ENCODE results near the gene GAA. TPM values are rescaled to one million over a fixed set of nuclear protein-coding genes. Genes with fewer than 3 reads are reported as not detected.

GAA gene
- 15.2 and 78.3 TPM in 2 replicates for total RNA-seq (ENCODE audit: low replicate concordance)

DNA sequence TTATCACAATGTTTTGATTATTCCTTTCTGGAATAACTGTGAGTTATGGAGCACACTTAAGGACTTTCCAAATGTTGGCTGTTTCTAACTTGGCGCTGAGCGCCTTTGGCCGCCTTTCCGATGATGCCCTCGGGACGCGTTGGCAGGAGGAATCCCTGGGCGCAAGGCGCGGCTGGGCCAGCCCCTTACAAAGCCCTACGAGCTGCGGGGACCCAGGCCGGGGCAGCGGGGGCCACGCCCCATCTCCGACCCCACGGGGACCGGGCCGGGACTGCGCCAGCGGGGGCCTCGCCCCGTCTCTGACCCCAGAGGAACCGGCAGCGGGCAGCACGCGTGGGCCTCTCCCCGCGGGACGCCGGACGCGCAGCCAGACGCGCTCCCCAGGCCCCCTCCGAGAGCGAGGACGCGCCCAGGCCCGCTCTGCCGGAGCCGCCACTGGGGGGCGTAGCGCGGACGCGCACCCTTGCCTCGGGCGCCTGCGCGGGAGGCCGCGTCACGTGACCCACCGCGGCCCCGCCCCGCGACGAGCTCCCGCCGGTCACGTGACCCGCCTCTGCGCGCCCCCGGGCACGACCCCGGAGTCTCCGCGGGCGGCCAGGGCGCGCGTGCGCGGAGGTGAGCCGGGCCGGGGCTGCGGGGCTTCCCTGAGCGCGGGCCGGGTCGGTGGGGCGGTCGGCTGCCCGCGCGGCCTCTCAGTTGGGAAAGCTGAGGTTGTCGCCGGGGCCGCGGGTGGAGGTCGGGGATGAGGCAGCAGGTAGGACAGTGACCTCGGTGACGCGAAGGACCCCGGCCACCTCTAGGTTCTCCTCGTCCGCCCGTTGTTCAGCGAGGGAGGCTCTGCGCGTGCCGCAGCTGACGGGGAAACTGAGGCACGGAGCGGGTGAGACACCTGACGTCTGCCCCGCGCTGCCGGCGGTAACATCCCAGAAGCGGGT is at the start of gene GAA:
Gene GAA (plus strand): TSS at position 571 of the 935 bp plus-strand sequence. CDS start 3,006 bp downstream, outside the sequence.
- H3K27me3 Mint-ChIP-seq (ENCODE audit: insufficient read depth, low read depth): peaks cover 21% of the 10 kb centered on the region
- Histone ChIP-seq H3K9me3 (ENCODE audit: low read depth) (no peaks in the 10 kb centered on the region), H3K4me3 (peak within 1 kb of the TSS; percentile 88), H3K79me2 (ENCODE audit: low read depth) (no peaks in the 10 kb centered on the region), H3K27ac (no peak within 1 kb of the TSS), H4K20me1 (ENCODE audit: low read depth) (no peaks in the 10 kb centered on the region), H3K9ac (peak within 1 kb of the TSS; percentile 67), H3K27me3 (peaks cover 14% of the 10 kb centered on the region), H3K4me2 (peak within 1 kb of the TSS; percentile 95), H3F3A (ENCODE audit: low read depth) (no peaks in the 10 kb centered on the region), H2AFZ (replicated peaks) (peak within 1 kb of the TSS; percentile 99), H3K36me3 (no peaks in the 10 kb centered on the region), H3K4me1 (peaks cover 10% of the 10 kb centered on the region)
- H3K4me3 Mint-ChIP-seq: peak within 1 kb of the TSS; percentile 97
- no peaks in the 10 kb centered on the region for H3K9me3 Mint-ChIP-seq
- peaks cover 42% of the 10 kb centered on the region for H3K4me1 Mint-ChIP-seq
- no peaks in the 10 kb centered on the region for H3K36me3 Mint-ChIP-seq
- H3K27ac Mint-ChIP-seq: peak within 1 kb of the TSS; percentile 99
- TF ChIP-seq, protein P1, sequence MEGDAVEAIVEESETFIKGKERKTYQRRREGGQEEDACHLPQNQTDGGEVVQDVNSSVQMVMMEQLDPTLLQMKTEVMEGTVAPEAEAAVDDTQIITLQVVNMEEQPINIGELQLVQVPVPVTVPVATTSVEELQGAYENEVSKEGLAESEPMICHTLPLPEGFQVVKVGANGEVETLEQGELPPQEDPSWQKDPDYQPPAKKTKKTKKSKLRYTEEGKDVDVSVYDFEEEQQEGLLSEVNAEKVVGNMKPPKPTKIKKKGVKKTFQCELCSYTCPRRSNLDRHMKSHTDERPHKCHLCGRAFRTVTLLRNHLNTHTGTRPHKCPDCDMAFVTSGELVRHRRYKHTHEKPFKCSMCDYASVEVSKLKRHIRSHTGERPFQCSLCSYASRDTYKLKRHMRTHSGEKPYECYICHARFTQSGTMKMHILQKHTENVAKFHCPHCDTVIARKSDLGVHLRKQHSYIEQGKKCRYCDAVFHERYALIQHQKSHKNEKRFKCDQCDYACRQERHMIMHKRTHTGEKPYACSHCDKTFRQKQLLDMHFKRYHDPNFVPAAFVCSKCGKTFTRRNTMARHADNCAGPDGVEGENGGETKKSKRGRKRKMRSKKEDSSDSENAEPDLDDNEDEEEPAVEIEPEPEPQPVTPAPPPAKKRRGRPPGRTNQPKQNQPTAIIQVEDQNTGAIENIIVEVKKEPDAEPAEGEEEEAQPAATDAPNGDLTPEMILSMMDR (IDR thresholded peaks at IDR 0.05): peak; percentile 73
- TF ChIP-seq EZH2phosphoT487 (IDR thresholded peaks at IDR 0.05) (peak; percentile 24), EZH2 (IDR thresholded peaks at IDR 0.05) (no peak)
- peak; percentile 96 for DNase-seq (ENCODE audit: low spot score)

DNA sequence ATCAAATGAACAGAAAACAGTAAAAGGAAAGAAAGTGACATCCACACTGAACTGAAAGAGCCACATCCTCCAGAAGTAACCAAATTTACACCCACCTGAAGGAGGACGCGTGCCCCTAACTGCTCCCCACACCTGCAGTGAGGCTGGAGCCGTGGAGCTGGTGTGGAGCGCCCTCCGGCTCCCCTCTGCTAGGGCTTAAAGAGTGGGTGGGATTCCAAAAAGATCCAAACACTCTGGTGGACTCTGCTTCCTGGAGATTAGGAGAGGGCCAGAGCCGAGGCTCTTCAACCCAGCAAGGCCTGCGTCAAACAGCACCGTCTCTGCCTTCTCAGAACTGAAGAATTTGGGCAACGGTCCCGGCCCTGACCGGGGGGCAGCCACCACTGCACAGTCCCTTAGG is 49.7 kb upstream of the GAA start:
- H3K9ac ChIP-seq: no peak overlapping the region
- H3K9me3 Mint-ChIP-seq: no peaks in the 10 kb centered on the region
- H2AFZ ChIP-seq (replicated peaks): no peak overlapping the region
- DNase-seq (ENCODE audit: low spot score): no peak
- no peaks in the 10 kb centered on the region for H4K20me1 ChIP-seq (ENCODE audit: low read depth)
- no peaks in the 10 kb centered on the region for H3K9me3 ChIP-seq (ENCODE audit: low read depth)
- no peak overlapping the region for H3K27ac Mint-ChIP-seq
- H3K27ac ChIP-seq: no peak overlapping the region
- H3K79me2 ChIP-seq (ENCODE audit: low read depth): no peaks in the 10 kb centered on the region
- TF ChIP-seq, protein P1 (IDR thresholded peaks at IDR 0.05): no peak
- no peak for TF ChIP-seq EZH2phosphoT487 (IDR thresholded peaks at IDR 0.05)
- TF ChIP-seq EZH2 (IDR thresholded peaks at IDR 0.05): no peak
- no peak overlapping the region for H3K4me3 ChIP-seq
- no peaks in the 10 kb centered on the region for H3K4me1 Mint-ChIP-seq
- H3K4me2 ChIP-seq: no peak overlapping the region
- H3K36me3 ChIP-seq: no peaks in the 10 kb centered on the region
- no peaks in the 10 kb centered on the region for H3K4me1 ChIP-seq
- H3K27me3 ChIP-seq: no peaks in the 10 kb centered on the region
- no peaks in the 10 kb centered on the region for H3K27me3 Mint-ChIP-seq (ENCODE audit: insufficient read depth, low read depth)
- no peak overlapping the region for H3K4me3 Mint-ChIP-seq
- H3F3A ChIP-seq (ENCODE audit: low read depth): no peaks in the 10 kb centered on the region
- peaks cover 26% of the 10 kb centered on the region for H3K36me3 Mint-ChIP-seq

DNA sequence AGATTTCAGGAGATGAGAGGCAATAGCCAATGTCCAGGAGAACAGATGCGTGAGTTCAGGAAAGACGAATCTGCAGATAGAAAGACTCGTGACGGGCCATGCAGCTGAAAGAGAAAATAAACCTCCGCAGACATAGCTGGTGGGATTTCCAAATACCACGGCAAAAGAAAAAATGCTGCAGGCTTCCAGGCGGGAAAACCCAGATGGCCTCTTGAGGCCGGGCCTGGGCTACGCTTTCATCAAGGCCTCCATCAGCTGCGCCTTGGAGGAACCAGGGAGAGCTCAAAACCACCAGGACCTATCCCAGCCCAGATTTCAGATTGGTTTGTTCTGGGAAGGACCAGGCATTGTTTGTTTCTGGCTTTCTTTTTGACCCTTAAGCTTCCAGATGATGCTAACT is 48.3 kb upstream of the GAA start:
- H4K20me1 ChIP-seq (ENCODE audit: low read depth): no peaks in the 10 kb centered on the region
- H3K4me3 ChIP-seq: no peak overlapping the region
- TF ChIP-seq EZH2phosphoT487 (IDR thresholded peaks at IDR 0.05) (no peak), EZH2 (IDR thresholded peaks at IDR 0.05) (no peak)
- TF ChIP-seq, protein P1 (IDR thresholded peaks at IDR 0.05): no peak
- no peaks in the 10 kb centered on the region for H3K79me2 ChIP-seq (ENCODE audit: low read depth)
- no peak overlapping the region for H3K9ac ChIP-seq
- Mint-ChIP-seq H3K27me3 (ENCODE audit: insufficient read depth, low read depth) (no peaks in the 10 kb centered on the region), H3K4me1 (no peaks in the 10 kb centered on the region), H3K4me3 (no peak overlapping the region), H3K36me3 (peaks cover 29% of the 10 kb centered on the region), H3K27ac (no peak overlapping the region), H3K9me3 (no peaks in the 10 kb centered on the region)
- no peak for DNase-seq (ENCODE audit: low spot score)
- no peaks in the 10 kb centered on the region for H3F3A ChIP-seq (ENCODE audit: low read depth)
- H3K9me3 ChIP-seq (ENCODE audit: low read depth): no peaks in the 10 kb centered on the region
- no peaks in the 10 kb centered on the region for H3K27me3 ChIP-seq
- H3K4me1 ChIP-seq: no peaks in the 10 kb centered on the region
- H3K4me2 ChIP-seq: no peak overlapping the region
- no peaks in the 10 kb centered on the region for H3K36me3 ChIP-seq
- no peak overlapping the region for H3K27ac ChIP-seq
- H2AFZ ChIP-seq (replicated peaks): no peak overlapping the region
